ENCODE measurements around the gene TBC1D22A.

TBC1D22A gene

DNA sequence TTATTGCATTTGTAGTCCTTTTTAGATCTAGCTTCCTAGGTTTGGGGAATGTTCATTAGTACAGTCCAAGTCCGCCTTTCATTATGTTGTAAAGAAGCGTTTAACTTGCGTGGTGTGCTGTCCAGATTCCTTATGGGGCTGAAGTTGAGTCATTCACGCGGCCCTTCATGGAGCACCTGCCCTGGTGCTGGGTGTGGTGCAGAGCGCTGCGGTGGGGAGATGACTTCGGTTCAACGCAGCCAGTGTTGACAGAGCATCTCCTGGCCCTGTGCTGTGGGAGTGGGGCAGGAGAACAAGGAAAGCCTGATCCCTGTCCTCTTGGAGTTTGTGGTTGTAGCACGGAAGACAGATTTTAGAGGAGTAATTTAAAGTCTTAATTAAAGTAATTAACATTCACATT, 152.0 kb downstream of the TBC1D22A start:
- no peak for DNase-seq

DNA sequence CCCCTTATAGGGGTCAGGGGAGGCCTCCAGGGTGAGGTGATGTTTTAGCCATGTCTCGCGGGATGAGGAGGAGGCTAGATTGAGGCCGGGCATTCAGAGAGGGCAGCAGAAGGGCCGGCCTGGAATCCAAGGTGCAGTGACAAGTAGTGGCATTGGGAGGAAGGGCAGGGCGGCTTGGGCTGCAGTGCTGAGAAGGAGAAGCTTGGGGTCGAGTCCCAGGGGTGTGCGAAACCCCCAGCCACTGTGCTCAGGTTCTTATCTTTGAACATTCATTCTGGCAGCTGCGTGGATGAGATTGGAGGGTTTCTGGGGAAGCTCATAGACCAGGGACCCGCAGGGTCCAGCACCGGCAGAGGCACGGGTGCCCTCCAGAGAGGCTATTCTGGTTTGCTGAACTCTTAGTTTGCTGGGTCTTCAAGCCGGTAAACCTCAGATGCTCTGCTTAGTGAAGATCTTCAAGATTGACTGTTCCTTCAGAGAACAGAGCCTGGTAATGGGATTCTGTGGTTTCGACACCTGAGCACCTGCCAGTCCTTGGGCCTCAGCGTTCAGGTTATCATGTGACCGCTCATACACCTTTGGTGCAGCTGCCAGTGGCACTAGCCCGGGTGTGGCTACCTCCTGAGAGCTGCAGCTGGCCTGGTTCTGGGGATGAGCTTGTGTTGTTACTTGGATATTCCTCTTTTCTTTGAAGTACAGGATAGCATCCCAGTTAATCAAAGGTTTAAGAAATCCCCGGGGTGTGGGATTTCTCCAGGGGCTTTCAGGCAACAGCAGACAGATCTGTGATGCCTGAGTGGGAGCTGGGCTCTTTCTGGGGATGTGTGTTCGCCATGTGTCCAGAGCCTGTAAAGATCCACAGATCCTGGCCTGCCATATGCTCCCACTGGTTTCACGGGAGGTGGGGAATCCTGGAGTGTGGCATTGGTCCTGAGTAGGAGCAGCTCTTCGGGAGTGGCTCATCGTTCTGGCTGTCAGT, 152.8 kb downstream of the TBC1D22A start:
- no peak for DNase-seq

DNA sequence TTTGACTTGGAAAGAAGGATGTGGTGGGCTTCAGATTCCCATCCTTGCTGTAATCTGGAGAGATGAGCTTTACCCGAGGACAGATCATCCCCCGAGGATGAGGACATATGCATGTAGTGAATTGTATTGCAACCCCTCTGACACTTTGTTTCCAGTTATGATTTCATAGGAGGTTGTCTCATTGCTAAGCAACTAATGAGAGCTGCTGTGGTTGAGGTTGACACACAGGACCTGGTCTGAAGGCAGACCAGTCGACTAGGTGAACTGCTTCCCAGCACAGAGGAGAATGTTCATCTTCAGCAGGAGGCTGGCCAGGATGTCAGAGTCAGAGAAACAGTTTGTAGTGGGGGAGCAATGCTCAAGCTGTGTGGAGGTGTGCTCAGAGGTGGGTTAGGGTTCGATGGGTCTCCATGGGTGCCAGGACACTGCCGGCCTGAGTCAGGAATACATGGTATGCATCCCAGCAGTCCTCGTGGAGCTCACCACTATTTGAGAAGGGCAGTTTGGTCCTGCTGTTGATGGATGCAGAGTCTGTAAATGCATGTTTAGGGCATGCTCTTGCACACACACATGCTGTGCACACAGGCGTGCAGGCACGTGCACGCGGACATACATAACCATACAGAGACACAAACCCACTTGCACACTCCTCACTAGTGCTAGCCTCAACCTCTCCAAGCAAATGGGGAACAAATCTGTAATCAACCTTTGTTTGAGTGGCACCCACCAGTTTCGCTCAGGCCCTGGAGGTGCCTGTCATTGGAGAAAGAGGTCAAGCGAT, 153.7 kb downstream of the TBC1D22A start:
- DNase-seq = no peak

DNA sequence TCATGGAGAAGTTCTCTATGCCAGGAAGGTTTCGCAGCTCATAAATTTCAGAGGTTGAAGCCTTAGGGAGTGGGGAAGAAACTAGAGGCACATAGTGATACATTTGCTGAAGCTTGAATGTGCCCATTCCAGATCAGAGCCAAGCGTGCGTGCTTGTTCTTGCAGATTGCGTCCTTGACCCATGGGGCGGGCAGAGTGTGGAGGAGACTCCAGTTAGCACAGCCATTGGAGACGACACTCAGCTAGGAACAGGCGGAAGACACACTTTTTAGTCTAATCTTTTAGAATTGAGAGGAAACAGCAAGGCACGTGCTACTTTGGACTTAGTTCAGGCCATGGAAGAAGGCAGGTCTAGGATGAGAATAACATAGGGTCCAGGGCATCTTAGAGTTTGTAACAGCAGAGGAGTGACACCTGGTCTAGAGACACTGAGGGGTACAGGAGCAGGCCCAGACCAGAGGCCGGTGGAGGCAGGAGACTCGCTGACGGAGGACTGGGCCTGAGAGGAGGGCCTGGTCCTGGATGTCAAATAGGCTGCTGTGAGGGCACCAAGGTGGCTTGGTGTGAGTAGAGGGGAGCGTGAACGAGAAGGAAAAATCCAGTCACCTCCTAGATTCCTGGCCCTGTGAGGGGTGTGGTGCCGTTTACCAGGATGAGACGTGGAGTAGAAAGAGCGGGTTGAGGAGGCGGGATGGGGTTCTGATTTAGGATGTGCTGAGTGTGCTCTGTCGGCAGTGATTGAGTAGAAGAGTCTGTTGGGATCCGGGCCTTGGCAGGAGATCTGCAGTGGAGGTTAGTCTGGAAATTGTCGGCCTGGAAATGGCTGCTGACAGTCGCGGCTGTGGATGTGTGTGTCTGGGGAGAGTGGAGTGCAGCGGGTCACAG, 154.7 kb downstream of the TBC1D22A start:
- no peak for DNase-seq

DNA sequence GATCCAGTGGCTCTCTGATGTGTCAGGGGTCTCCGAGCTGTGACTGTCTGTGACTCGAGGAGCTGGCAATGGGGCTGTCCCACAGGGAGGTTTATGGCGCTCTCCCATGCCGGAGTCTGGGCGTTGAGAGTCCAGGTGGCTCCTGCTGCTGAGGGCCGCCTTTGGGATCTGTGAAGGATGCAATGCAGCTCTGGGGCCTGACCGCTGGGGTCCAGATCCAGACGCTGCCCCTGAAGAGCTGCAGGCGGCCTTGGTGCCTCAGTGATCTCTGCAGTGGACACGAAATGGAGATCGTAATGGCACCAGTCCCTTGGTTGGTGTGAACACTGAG, 155.3 kb downstream of the TBC1D22A start:
- DNase-seq = no peak

DNA sequence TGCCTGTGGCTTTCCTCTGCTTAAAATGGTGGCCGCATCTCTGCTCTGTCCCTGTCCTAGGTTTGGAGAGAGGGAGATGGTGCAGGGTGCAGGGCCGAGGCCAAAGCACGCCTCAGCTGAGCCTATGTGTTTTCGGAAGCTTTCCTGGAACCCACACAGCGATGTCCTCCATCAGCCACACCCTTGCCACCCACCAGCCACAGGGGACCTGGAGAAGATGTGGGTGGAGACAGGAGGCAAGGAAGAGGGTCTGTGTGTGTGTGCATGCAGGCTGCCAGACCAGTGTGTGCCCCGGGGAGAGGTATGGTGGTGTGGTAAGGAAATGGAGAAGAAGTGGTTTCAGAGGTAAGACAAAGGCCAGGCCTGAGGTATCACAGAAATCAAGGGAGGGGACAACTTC, 155.7 kb downstream of the TBC1D22A start:
- no peak for DNase-seq

DNA sequence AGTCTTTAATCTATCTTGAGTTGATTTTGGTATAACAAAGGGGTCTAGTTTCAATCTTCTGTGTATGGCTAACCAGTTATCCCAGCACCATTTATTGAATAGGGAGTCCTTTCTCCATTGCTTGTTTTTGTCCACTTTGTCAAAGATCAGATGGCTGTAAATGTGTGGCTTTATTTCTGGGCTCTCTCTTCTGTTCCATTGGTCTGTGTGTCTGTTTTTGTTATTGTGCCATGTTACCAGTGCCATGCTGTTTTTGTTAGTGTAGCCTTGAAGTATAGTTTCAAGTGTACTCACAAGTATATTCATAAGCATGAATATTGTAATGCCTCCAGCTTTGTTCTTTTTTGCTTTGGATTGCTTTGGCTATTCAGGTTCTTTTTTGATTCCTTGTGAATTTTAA, 159.6 kb downstream of the TBC1D22A start:
- no peak for DNase-seq

DNA sequence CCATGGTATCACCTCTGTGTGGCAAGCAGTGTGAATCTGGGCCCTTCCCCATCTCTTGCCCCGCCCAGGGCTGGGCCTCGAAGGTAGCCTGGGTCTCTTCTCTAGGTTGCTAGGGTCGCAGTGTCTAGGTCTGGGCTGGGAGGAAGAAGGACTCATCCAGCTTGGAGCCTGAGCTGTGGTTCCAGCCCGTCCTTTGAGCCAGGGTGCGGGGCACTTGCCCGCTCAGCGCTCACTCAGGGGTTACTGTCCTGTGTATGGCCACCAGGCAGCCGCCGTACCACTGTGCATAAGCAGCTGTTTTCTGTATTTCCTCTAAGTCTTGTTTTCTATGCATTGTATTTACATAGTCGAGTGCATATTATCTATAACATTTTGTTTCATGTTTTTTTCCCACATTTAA, 160.9 kb downstream of the TBC1D22A start:
- no peak for DNase-seq

DNA sequence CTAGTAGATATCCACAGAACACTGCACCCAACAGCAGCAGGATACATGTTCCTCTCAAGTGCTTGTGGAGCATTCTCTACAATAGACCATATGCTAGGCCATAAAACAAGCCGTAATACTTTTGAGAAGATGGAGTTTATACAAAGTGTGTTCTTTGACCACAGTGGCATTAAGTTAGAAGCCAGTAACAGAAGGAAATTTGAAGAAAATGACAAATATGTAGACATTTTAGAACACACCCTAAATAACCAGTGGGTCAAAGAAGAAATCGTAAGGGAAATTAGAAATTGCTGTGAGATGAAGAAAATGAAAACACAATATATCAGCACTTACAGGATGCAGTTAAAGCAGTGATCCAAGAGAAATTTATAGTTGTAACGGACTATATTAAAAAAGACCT, 163.4 kb downstream of the TBC1D22A start:
- no peak for DNase-seq

DNA sequence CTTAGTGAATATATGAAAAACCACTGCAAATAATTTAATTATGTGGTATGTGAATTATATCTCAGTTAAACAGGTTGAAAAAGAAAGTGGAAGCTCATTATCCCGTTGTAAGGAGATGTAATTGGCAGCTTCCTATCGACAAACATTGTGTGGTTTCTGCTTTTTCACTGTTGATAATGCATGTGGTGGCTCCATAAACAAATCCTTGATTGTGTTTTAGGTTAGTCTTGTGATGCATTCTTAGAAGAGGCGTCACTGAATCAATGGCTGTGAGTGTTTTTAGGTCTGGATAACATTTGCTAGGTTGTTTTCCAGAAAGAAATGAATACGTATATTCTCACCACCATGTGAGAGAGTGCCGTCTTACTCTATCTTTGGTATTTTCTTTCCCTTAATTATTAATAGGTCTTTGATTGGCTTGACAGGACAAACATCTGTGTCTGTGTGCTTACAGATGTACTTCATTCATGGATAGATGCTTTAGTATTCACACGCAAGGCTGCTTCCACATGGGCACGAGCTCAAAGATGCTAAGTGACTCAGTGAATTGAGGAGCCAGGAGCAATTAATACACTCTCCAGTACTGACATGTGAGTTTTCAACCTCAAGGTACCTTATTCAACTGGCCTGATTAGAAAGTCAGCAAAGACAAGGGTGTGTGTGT, 166.7 kb downstream of the TBC1D22A start:
- no peak for DNase-seq

DNA sequence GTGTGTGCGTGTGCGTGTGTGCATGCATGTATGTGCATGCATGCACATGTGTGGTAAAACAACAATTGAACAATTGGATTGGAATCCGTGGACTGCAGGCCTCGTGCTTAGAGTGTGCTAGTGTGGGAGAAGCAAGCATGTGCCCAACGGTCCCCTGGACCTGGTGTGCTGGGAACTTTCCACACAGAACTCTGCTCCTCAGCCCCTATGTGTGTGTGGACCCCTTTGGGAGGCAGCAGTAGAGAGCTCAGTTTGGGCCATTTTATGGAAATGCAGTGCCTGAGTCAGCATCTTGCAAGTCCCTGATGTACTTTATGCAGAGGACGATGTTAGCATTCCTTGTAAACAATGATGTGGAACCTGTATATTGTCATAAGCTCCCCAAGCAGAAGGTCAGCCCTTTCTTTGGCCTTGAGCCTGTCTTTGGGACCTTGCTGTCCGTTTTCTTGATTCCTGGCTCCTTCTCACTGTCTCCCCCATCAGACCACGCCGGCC, 167.3 kb downstream of the TBC1D22A start:
- no peak for DNase-seq

DNA sequence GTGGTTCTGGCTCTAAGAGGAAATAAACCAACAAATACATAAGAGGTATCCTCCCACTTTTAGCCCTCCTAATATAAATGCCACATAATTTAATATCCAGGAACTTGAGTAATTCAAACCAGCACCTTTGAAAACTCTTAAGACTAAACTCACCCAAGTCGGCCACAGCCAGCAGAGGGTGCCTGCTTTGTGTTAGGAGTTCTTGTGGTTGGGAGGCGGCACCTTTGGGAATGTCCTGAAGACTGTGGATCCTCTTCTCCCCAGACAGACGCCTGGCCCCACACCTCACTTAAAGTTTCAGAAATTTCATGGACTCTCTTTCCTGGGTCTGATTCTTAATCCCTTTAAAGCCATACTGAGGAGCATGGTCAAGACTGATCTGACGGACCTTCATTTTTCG, 169.0 kb downstream of the TBC1D22A start:
- DNase-seq = no peak

DNA sequence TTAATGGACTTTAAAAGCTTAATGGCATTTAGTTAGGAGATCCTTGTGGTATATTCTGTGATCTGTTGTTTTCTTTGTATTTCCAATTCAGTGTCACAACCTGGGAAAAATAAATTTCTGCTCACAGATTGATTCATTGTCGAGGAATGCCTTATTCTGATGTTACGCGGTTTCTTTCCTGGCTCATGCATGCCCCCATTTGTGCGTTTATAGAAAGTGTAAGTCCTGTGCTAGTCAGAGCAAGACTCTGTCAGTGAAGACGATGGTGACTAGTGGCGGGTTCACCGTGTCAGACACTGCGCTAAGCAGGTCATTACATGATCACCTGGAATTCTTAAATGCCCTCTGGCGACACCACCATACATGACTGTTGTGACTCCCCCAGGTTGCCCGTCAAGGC, 169.4 kb downstream of the TBC1D22A start:
- DNase-seq = no peak

DNA sequence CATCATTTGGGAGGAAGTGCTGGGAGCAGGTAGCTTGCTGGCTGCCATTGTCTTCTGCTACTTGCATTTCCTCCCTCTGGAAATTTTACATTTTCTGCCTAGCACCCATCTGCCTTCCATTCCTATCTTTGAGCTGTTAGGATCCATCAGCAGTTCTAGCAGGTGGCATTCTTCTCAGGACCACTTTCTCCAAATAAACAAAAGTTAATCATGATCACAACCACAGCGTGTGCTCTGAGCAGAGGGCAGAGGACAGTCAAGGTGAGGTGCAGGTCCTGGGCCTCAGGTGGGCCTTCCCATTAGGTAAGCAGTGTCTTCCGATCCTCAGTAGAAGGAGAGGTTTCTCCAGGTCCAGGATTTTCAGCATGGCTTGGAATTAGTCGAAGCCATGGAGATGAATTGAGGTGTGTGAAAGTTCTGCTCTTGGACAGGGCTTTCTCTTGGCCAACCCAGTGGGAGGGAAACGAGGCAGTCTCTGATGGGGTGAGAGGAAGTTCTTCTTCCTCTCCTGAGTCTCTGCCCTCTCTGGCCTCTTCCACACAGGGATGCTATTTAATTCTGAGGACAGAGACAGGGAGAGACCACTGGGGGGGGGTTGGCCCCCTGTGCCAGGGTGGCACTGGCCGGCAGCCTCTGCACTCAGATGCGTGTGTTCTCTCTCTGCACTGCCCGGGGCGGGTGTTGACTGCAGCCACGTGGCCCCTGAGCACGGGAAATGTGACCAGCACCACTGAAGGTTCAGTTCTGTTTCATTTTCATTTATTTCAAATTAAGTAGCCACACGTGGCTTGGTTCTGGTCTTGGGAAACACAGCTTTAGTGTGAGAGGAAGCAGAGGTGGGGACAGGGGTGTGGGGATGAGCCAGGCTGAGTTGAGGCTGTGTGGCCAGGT, 170.8 kb downstream of the TBC1D22A start:
- DNase-seq = no peak

DNA sequence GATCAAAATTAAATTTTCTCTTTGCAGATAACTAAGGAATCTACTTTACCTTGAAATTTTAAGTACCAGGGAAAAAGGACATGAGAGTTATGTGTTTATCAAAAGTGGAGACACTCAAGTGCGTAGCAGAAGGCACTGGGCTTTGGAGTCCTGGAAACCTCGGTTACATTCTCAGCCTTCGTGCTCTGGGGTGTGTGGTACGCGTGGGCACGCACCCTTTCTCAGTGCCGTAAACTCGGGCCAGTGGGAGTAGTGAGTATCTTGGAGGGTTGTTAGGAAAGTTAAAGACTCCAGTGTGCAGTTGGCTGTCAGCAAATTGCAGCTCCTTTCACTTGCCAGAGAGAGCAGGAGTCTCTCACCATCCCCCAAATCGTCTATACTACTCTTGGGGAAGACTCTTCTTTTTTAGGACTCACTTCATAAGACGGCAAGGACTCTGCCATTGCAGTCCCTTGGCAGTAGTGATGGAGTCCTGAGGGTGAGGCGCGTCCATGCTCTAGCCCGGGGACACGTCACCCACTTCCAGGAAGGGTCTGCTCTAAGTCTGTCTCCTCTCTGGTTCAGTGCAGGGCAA, 171.8 kb downstream of the TBC1D22A start:
- DNase-seq = no peak

DNA sequence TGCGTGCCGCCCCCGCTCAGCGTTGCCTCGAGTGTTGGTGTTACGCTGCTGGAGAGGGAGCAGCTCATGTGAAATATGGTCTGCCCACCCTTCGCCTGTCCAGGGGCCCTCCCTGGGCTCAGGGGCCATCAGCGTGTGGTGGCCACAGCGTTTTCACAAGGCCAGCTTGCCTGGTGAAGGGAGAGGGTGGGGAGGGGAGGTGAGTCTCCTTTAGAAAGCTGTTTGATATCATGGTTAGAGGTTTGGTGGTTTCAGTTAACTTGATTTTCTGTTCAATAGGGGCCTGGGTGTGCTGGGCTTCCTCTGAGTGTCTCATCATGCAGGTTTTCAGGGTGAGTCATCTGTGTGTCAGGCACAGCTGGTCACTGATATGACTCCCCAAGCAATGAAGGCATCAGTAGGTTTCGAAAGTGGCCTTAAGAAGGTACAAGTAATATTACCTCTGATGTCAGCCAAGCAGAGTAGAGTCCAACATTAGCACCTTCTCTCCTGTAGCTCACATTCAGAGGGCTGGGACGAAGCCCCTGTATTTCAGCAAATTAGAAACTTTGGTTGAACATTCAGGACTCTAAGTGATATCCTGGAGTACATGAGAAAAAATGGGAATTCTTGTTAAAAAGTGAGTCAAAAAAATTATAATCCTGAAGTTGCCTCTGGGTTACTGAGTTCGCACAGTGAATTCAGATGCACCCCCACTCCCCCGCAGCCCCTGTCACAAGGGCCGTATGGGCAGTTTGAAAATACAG, 172.5 kb downstream of the TBC1D22A start:
- no peak for DNase-seq

DNA sequence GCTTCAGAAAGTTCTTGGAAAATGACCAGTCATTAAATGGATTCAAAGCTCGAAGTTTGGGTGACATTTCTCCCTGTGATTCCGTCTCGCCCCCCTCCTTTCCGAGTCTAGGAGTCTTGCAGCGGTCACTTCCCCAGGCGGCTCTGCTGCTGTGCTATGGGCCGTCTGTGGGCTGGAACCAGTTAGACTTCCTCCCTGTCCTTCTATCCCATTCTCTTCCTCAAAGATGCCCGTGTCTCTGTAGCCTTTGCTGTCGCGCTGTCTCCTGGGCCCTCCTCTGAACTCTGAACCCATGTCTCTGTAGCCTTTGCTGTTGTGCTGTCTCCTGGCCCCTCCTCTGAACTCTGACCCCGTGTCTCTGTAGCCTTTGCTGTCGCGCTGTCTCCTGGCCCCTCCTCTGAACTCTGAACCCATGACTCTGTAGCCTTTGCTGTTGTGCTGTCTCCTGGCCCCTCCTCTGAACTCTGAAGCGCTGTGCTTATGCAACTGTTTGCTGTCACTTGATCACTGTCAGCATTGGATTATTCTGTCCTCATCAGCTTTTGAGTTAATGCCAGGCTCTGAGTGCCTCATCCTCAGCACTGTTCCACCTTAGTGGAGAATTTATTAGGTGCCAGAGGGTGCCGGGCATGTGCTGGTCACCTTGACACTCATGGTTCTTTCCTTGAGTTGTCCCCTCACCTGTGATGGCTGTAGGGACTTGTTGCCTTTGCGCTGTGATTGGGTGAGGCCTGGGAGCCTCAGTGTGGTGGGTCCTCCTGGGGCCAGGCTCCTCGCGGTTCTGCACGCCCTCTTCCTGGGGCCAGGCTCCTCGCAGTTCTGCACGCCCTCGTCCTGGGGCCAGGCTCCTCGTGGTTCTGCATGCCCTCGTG, 173.3 kb downstream of the TBC1D22A start:
- DNase-seq = no peak

DNA sequence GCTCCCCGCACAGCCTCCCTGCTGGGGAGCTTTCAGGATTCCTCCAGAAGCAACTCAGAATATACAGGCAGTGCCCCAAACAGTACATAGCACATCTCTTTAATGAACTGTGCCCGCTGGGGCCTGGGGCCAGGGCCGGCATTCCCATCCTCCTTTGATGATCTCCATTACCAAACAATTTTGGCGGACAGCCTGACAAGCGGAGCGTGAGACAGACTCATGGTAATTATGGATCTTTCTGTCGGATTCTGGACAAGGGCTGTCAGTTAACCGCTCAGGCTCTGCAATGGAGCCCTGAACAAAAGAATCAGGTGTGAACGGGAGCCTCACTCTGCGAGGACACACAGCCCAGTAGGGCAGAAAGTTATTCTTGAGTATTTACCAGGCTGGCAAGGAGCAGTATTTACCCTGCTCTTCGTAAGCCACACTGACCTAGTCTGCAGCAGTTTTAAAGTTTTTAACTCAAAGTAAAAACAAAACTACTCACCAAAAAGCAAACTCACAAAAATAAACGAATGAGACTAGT, 174.0 kb downstream of the TBC1D22A start:
- no peak for DNase-seq

DNA sequence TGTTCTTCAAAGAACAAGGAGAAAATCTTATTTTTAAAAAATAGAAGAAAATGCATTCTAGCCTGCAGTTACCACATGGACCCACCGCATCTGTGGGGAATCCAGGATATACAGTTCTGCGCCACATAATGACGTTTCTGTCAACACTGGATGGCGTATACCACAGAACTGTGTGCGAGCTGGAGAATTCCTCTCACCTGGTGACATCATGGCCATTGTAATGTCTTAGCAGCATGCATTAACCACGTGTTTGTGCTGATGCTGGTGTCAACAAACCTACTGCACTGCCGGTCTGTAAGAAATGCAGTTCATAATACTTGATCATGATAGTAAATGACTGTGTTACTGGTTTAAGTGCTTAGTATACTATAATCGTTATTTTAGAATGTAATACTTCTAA, 174.7 kb downstream of the TBC1D22A start:
- no peak for DNase-seq

All from CD4-positive, alpha-beta T cell treated with Interleukin-4 for 1 hour (primary cell).